ENCODE measurements around the gene MRPL48.

- TF ChIP-seq REST (IDR thresholded peaks at IDR 0.05; ENCODE audit: low read depth) (no peak), CTCF (IDR thresholded peaks at IDR 0.05 in 2 of 3, conservative IDR thresholded peaks at IDR 0.05 in 1 of 3; ENCODE audit: borderline replicate concordance in 1 of 3, insufficient read depth in 1 of 3, low read depth in 2 of 3, low read length in 2 of 3) (no peak), MAX (IDR thresholded peaks at IDR 0.05) (no peak), RAD21 (IDR thresholded peaks at IDR 0.05; ENCODE audit: low read depth) (no peak)
Measured at GRCh38 chr11:73783483-73784020, 4.1 kb upstream of the MRPL48 start.
